Astrocyte of the spinal cord (primary cell): ENCODE results near the gene OR12D3.

Experiments used
- DNase-seq: peaks from one replicate; pipeline ENCODE4 v3.0.0; 2011; ENCODE audit warnings: low read depth, low spot score
- H3K4me3 ChIP-seq: 2 replicates; pipeline ENCODE4 v1.5.1; 2011; ENCODE audit warnings: low read depth, mild to moderate bottlenecking, low read length, moderate library complexity
- in situ Hi-C: cut with HindIII; loops from 2 replicates; pipeline ENCODE4 v1.10.0; 2017; ENCODE audit warnings: low sequenced_read_pairs
- TF ChIP-seq, protein P1 (sequence below): IDR thresholded peaks from 2 replicates; pipeline ENCODE4 v1.5.1; 2012; ENCODE audit warnings: low read depth, mild to moderate bottlenecking, low read length, inconsistent platforms

Gene OR12D3

GRCh38 chr6:29345380-29345779 is 29.7 kb downstream of the OR12D3 start:
- no peak for DNase-seq
- no peak overlapping the region for H3K4me3 ChIP-seq
- in situ Hi-C loops = no loop called here
- TF ChIP-seq, protein P1, sequence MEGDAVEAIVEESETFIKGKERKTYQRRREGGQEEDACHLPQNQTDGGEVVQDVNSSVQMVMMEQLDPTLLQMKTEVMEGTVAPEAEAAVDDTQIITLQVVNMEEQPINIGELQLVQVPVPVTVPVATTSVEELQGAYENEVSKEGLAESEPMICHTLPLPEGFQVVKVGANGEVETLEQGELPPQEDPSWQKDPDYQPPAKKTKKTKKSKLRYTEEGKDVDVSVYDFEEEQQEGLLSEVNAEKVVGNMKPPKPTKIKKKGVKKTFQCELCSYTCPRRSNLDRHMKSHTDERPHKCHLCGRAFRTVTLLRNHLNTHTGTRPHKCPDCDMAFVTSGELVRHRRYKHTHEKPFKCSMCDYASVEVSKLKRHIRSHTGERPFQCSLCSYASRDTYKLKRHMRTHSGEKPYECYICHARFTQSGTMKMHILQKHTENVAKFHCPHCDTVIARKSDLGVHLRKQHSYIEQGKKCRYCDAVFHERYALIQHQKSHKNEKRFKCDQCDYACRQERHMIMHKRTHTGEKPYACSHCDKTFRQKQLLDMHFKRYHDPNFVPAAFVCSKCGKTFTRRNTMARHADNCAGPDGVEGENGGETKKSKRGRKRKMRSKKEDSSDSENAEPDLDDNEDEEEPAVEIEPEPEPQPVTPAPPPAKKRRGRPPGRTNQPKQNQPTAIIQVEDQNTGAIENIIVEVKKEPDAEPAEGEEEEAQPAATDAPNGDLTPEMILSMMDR = no peak

DNA sequence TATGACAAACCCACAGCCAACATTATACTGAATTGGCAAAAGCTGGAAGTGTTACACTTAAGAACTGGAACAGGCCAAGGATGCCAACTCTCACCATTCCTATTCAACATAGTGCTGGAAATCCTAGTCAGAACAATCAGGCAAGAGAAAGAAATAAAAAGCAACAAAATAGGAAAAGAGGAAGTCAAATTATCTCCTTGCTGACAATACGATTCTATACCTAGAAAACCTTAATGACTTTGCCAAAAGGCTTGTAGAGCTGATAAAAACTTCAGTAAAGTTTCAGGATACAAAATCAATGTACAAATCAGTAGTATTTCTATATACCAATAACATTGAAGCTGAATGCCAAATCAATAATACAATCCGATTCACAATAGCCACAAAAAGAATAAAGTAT is 38.8 kb downstream of the OR12D3 start:
- no peak for DNase-seq
- no peak overlapping the region for H3K4me3 ChIP-seq
- in situ Hi-C loops = no loop called here
- TF ChIP-seq, protein P1 = no peak

DNA sequence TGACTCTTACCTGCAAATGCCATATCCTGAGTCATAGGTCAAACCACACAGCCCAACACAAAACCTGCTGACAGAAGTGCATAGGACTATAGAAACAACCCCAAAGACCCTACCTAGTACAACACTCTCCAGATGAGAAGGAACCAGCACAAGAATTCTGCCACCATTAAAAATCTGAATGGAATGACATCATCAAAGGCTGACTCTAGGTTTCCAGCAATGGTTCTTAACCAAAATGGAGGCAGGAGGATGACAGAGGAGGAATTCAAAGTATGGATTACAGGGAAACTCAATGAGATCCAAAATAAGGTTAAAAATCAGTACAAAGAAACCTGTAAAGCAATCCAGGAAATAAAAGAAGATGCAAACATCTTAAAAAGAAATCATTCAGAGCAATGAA is 42.4 kb downstream of the OR12D3 start:
- no peak for DNase-seq
- in situ Hi-C loops = no loop called here

GRCh38 chr6:29325777-29326176 is 49.3 kb downstream of the OR12D3 start:
- in situ Hi-C loops = no loop called here
- H3K4me3 ChIP-seq = no peak overlapping the region
- TF ChIP-seq, protein P1 = no peak
- no peak for DNase-seq

More for the DNA sequence above, 42.4 kb downstream of the OR12D3 start:
- TF ChIP-seq, protein P1 = no peak
- no peak overlapping the region for H3K4me3 ChIP-seq
